ENCODE data around the gene TEC. TPM values are rescaled to one million over a fixed set of nuclear protein-coding genes. Genes with fewer than 3 reads are reported as not detected.

Gene TEC
- total and polyA plus RNA-seq, 2 of the 8 experiments (the other 6 are each of a cell fraction or from before 2014, with no cell fraction given) = 0.73 to 1.8 TPM

GRCh38 chr4:48147621-48148020 lies 122.0 kb downstream of the TEC start (continued):
- no peak for TF ChIP-seq CHD7 (IDR thresholded peaks at IDR 0.05; ENCODE audit: insufficient replicate concordance, low read length)
- no peak for TF ChIP-seq RFX5 (IDR thresholded peaks at IDR 0.05; ENCODE audit: borderline replicate concordance, low read depth, low read length)
- no peak for TF ChIP-seq PHF8 (conservative IDR thresholded peaks at IDR 0.05; ENCODE audit: low read depth, low read length)
- TF ChIP-seq BACH1 (IDR thresholded peaks at IDR 0.05; ENCODE audit: low read length) = no peak
- TF ChIP-seq MAFK (IDR thresholded peaks at IDR 0.05; ENCODE audit: low read depth, low read length) = no peak
- no peak for TF ChIP-seq RXRA (IDR thresholded peaks at IDR 0.05; ENCODE audit: insufficient read depth, low read depth, low read length)
- TF ChIP-seq SIN3A (conservative IDR thresholded peaks at IDR 0.05 in 1 of 2, IDR thresholded peaks at IDR 0.05 in 1 of 2; ENCODE audit: low read depth in 1 of 2, low read length in 2 of 2) = no peak
- TF ChIP-seq EZH2 (IDR thresholded peaks at IDR 0.05; ENCODE audit: low read depth, low read length, severe bottlenecking) = no peak
- TF ChIP-seq, protein P1, sequence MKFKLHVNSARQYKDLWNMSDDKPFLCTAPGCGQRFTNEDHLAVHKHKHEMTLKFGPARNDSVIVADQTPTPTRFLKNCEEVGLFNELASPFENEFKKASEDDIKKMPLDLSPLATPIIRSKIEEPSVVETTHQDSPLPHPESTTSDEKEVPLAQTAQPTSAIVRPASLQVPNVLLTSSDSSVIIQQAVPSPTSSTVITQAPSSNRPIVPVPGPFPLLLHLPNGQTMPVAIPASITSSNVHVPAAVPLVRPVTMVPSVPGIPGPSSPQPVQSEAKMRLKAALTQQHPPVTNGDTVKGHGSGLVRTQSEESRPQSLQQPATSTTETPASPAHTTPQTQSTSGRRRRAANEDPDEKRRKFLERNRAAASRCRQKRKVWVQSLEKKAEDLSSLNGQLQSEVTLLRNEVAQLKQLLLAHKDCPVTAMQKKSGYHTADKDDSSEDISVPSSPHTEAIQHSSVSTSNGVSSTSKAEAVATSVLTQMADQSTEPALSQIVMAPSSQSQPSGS (IDR thresholded peaks at IDR 0.05; ENCODE audit: low read length) = no peak

All from H1 (cell line).